Measurements from ENCODE around the gene TFB1M. TPM values are rescaled to one million over a fixed set of nuclear protein-coding genes. Genes with fewer than 3 reads are reported as not detected.
"Not testable (repeated sequence)": the region's sequence is repeated elsewhere in the genome, so short reads cannot be mapped to it uniquely, and the experiment has no call there.

The TFB1M gene
- total RNA-seq, 1 donor from 2014 or later: 19.5 TPM

GRCh38 chr6:155333414-155333813 lies 19.1 kb upstream of the TFB1M start:
- DNase-seq (no peak), ATAC-seq (ENCODE audit: poor library complexity) (no peak)
- intact Hi-C loops (cut with DNase I): loop anchor here (5.0 kb wide), 1 partner anchor 194 kb away; no protein-coding TSS in a partner anchor

DNA sequence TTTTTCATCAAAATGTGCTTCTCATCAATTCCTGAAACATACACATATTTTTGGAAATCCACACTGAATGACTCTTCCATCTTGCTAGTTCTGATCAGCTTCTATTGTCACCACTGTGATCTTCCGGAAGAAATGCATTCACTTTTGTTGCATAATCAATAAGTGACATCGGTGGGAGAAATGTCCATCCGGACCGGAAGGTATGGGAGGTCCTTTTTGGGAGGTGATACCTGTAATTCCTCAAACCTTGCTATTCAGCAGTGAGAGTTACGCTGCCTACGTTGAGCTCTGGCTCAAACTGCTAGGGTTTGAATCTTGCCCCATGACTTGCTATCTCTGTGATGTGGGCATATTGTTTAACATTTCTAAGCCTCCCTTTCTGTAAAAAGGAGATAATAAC lies 16.6 kb upstream of the TFB1M start:
- intact Hi-C loops (cut with DNase I): loop anchor here (5.0 kb wide), 1 partner anchor 196 kb away; no protein-coding TSS in a partner anchor
- DNase-seq (no peak), ATAC-seq (ENCODE audit: poor library complexity) (no peak)

GRCh38 chr6:155330133-155330734 lies 15.9 kb upstream of the TFB1M start:
- intact Hi-C loops (cut with DNase I): loop anchor here (5.0 kb wide), 1 partner anchor 197 kb away; no protein-coding TSS in a partner anchor
- DNase-seq: no peak
- no peak for ATAC-seq (ENCODE audit: poor library complexity)

DNA sequence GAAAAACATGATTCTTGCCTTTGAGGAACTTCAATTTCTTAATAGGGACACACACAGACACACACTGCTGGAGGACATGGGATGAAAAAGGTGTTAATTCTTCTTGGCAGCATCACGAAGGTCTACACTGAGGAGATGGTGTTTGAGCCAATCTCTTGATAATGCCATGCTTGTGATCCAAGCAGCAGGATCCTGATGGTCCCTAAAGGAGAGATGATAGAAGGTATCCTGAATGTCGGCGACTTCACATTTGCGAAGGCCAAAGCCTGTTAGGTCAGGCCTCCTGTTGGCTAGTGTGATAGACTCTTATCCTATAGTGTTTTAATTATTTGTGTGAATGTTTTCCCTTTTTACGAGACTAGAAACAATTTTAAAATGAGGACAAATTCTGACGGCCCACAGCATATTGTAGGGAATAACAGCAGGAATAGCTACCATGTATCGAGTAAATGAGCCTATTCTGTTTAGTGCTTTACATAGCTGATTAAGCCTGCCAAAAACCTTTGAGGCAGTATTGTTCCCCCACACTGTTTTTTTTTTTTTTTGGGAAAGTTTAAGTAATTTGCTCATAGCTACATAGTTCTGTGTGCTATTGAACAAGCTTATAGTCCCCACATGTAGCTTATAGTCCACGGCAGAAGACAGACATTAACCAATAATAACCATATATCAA lies 15.3 kb upstream of the TFB1M start:
- ATAC-seq (ENCODE audit: poor library complexity) (no peak), DNase-seq (no peak)
- intact Hi-C loops (cut with DNase I): loop anchor here (5.0 kb wide), 1 partner anchor 198 kb away; no protein-coding TSS in a partner anchor

GRCh38 chr6:155328539-155329459 lies 14.5 kb upstream of the TFB1M start:
- DNase-seq (no peak), ATAC-seq (ENCODE audit: poor library complexity) (no peak)
- intact Hi-C loops (cut with DNase I): no loop called here

DNA sequence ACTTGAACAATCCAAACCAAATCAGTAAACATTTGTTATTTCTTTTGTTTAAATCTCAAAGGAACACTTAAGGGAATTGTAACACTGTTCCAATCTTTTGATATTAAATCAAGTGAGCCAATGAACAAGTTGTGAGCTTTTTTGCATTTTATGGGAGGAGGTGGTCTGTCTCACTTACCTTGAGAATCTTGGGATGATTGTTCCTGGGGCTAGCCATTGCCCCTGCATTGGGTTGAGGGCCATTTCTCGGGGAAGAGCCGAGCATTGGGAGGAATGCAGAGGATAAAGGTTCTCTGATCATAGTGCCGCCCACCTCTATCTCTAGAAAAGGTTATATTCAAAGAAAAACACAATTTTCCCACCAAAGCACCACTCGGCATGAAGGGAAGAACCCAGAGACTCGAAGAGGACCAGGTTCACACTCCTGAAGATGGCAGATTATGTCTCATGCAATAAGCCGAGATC lies 13.8 kb upstream of the TFB1M start:
- no peak for DNase-seq
- no peak for ATAC-seq (ENCODE audit: poor library complexity)
- intact Hi-C loops (cut with DNase I): no loop called here

DNA sequence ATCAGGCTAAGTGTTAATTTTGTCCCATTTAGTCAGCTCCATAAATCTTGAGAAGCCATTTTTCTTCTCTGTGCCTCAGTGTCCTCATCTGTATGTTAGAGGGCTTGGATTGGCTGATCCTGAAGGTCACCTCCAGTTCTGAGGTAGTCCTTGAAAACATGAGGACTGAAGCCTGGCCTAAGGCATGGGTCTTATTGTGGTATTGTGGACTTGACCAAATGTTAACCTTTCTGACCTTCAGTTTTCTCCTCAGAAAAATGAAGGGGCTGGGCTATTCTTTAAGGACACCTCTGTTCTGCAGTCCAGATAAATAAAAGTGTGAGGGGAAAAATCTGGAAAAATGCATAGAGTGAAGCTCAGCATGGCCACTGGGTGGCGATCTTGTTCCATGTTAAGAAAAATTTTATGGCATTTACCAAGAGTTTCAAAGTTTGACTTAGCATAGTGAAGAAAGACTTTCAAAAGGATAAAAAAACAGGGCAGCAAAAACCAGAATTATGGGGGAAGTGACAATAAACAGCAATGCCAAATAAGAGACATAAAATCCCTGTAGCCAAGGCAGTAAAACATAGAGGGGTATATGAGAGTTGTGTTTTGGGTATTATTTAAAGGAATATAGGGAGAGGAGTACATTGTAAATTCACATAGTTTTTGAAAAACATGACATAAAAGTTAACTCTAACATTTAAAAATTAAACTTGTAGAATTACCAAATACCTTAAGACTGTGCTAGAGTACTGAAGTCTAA lies 13.2 kb upstream of the TFB1M start:
- DNase-seq (no peak), ATAC-seq (ENCODE audit: poor library complexity) (peak; percentile 80)
- intact Hi-C loops (cut with DNase I): no loop called here

DNA sequence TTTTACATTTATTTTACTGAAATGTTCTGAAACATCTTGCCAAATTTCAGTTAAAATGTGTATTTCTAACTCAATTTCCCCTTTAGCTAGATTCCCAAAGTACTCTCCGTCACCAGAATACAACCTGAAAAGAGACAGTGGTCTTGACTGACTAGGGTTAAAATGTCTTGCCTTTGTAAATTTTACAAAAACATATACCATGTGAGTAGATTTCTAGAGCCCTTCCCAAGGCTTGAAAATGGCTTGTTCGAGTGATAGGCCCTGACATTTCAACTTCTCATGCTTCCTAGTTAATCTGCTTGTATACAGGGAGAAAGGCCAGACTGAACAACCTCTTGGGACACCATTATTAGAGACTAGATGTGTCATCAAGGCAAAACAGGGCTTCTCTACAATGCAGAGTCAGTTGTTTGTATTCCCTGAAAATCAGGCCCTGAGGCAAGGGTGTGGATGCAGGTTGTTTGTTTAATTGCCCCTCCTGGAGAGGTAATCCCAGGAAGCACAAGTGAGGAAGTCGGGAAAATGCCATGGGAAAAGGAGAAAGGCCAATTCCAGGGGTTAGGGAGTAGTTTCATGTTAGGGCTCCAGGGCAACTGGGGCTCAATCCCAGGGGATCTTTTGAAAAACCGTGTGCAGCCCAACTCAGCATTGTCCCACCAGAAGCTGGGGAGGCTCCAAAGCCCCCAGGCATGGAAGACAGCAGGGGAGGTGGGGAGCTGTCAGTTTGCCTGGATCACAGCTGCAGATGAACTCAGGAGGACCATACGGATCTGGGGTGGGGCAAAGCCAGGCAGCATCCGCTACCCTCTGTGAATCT lies 11.6 kb upstream of the TFB1M start:
- intact Hi-C loops (cut with DNase I): no loop called here
- ATAC-seq (ENCODE audit: poor library complexity) (no peak), DNase-seq (no peak)

GRCh38 chr6:155324993-155325392 lies 10.7 kb upstream of the TFB1M start:
- DNase-seq: no peak
- intact Hi-C loops (cut with DNase I): no loop called here
- no peak for ATAC-seq (ENCODE audit: poor library complexity)

- DNase-seq (no peak), ATAC-seq (ENCODE audit: poor library complexity) (no peak)
- intact Hi-C loops (cut with DNase I): no loop called here
Observed at GRCh38 chr6:155324172-155324571, 9.9 kb upstream of the TFB1M start.

DNA sequence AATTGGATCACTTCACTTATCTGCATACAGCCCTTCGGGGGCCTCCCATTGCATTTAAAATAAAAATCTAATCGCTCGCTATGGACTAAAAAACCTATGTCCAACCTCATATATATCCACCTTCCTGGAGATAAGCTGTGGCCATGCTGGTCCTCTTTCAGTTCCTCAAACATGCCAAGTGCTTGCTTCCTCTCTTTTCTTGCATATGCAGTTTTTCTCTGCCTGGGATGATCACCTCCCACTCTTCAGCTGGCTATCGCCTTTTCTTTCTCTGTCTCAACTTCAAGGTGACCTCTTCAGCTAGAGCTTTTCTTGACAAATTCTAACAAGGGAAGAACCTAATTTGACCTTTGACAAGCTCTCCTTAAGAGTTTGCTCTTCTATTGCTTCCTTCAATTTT lies 5.6 kb upstream of the TFB1M start:
- ATAC-seq (ENCODE audit: poor library complexity) (no peak), DNase-seq (no peak)
- intact Hi-C loops (cut with DNase I): no loop called here

DNA sequence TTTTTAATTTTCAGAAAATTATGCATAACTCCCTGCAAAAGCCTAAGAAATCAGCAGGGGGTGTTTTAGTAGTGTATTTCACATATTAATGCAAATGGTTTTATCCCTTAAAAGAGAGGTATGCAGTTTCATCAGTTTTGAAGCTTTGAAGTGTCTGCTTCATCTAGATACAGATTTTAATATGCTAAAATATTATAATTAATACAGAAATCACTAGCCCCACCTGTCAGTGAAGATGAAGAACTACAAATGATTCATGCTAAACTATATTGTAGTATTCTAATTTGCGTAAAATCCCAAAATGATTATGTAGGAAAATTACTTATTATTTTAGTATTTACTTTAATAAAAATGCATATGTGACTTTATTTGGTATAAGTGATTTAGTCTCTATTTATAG lies 2.9 kb upstream of the TFB1M start:
- intact Hi-C loops (cut with DNase I): no loop called here

GRCh38 chr6:155316419-155316818 lies 2.1 kb upstream of the TFB1M start:
- ATAC-seq (ENCODE audit: poor library complexity) (no peak), DNase-seq (no peak)
- intact Hi-C loops (cut with DNase I): no loop called here

More for the DNA sequence above, 2.9 kb upstream of the TFB1M start:
- no peak for DNase-seq
- no peak for ATAC-seq (ENCODE audit: poor library complexity)

DNA sequence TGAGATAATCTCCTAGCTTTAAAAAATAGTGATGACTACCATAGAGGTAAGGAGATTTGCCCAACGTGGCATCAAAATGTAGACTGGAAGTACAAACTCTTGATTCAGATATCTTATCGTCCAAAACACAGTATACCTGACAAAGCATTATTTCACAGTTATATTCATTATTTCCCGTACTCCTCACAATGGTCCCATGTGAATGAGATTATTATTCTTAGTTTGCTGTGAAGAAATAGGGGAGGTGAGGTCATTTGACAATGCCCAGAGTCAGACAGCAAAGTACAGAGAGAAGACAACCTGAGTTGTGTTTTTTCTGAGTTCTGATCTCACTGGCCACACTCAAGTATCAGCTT lies 1.2 kb upstream of the TFB1M start:
- ATAC-seq (ENCODE audit: poor library complexity) (no peak), DNase-seq (no peak)
- intact Hi-C loops (cut with DNase I): no loop called here

- intact Hi-C loops (cut with DNase I): no loop called here
- DNase-seq: peak; percentile 73
- peak; percentile 81 for ATAC-seq (ENCODE audit: poor library complexity)
Observed at GRCh38 chr6:155314773-155315515, 660 bp upstream of the TFB1M start.

DNA sequence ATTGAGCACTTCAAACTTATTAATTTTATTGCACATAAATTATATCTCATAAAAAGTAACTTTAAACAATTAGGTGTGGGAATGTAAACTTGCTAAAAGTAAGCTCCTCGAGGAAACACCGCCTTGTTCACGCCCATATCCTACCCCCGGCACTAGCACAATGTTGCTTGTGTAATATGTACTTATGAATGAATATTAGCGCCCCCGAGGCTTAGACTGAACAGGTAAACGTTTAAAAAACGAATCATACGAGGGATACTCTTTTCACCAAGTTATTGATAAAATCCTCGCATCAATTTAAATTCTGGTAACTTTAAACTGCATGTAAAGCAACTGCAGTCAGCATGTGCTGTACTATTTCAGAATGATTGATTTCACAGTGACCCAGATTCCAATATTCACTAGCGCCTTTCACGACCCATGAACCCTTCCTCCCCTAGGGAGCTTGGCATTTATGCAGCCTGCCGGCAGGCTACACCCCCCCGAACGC lies 637 bp downstream of the TFB1M start:
- ATAC-seq (ENCODE audit: poor library complexity) (peak; percentile 21), DNase-seq (no peak)
- intact Hi-C loops (cut with DNase I): no loop called here

GRCh38 chr6:155312950-155313349 lies 1.3 kb downstream of the TFB1M start:
- ATAC-seq (ENCODE audit: poor library complexity); intact Hi-C loops (cut with DNase I); DNase-seq: not testable (repeated sequence)

Measured in Right ventricle myocardium superior (tissue), 1 donor.